GM21717 (cell line): ENCODE results near the gene TSHZ2.
"Not testable (repeated sequence)": the region's sequence is repeated elsewhere in the genome, so short reads cannot be mapped to it uniquely, and the experiment has no call there.

ENCODE experiments used
- ATAC-seq: cut with Tn5 transposase; IDR thresholded peaks from one replicate; pipeline ENCODE4 v1.9.1; 2021; ENCODE audit warnings: mild to moderate bottlenecking, moderate library complexity; ENCODE audit not compliant: unreplicated experiment

Gene TSHZ2

DNA sequence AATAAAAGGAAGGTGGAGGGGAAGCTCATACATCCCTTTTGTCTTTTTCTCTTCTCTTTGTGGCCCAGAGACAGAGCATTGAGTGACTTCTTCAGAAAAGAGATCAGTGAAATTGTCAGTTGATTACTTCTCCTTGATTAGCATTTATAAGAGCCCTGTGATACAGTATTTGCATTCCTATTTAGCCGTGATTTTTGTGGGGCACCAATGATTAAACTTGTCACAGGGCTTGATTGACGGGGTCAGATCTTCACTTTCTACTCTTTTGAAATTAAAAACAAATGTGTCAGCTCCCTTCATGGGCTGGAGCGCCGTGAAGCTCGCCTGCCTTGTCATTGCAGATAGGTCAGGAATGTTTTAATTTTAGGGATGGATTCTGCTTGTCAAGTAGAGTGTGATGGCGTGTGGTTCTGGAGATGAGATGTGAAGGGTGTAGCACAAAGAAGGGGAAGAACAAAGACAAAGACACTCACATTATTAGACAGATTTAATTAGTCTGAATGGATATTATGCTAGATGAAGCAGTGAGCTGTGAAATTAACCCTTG is 454.7 kb downstream of the TSHZ2 start:
- ATAC-seq, result no peak

DNA sequence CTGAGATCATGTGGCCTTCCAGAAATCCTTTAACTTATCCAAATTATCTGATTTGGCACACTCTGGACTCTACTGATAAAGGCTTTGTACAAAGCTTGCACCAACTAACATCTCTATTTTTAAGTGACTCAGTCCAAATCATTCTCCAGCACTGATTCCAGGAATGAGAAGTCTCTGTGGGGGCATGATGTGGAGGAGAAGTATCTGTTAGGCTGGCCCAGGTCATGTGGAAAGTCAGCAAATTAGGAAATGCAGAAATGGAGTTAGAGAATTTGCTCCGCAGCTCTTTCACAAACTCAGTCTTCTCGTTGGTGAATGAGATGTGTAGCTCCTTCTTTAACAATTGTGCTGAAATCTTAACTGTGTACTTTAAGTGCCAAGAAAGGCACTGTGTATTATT is 455.8 kb downstream of the TSHZ2 start:
- no peak for ATAC-seq

DNA sequence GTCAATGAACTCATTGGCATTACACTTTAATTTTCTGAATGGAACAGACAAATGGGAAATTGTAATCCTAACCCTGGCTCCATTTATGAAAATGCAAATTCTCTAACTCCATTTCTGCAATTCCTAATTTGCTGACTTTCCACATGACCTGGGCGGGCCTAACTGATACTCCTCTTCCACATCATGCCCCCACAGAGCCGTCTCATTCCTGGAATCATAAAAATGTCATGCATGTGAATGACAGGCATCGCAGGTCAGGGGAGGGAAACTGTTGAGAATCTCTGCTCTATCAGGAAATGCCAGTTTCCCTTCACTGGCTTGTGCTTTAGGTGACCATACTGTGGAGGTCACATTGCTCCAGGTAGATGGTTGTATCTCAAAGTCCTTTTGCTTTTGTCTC is 456.4 kb downstream of the TSHZ2 start:
- ATAC-seq, result no peak

DNA sequence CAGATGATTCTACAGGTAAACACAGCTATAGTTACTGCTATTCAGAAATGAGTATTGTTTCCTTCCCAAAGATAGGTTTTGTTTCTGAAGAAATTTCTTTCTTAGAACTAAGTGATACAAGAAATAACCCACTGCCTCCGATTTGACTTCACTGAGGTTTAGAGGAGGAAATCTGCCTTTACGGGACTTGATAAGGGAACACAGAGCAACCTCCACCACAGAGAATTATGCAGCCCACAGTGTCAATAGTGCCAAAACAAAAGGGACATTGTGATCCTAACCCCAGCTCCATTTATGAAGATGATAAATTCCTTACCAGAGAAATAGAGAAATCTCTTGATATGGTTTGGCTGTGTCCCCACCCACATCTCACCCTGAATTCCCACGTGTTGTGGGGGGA is 456.8 kb downstream of the TSHZ2 start:
- no peak for ATAC-seq

DNA sequence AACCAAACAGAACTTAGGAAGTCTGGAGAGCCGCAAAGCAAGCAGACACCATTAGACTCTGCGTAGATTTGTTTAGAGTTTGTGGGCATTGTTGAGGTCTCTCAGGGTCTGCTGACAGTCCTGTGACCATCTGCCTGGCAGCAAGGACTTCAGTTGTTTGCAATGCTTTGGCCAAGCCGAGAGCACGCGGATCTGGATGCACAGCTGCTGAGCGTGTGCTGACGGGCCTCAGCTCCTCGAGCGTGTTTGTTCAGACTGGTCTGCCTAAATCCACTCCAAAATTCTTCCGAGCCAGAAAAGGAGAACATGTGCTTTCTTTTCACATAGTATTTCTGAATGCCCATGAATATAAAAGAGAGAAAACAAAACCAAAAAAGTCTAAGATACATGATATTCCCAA is 462.5 kb downstream of the TSHZ2 start:
- no peak for ATAC-seq

DNA sequence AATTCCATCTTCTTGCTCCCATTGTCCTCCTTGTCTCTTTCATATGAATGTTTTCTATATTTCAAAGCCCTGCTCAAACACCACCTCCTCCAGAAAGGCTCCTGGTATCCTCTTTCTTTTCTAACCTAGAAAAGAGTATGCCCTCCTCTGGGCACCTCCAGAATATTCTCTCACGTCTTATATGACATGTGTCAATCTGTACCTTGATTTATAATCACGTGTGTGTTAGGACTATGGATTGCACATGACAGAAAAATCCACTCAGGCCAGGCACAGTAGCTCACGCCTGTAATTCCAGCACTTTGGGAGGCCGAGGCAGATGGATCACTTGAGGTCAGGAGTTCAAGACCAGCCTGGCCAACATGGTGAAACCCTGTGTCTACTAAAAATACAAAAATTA is 464.8 kb downstream of the TSHZ2 start:
- not testable (repeated sequence) for ATAC-seq

DNA sequence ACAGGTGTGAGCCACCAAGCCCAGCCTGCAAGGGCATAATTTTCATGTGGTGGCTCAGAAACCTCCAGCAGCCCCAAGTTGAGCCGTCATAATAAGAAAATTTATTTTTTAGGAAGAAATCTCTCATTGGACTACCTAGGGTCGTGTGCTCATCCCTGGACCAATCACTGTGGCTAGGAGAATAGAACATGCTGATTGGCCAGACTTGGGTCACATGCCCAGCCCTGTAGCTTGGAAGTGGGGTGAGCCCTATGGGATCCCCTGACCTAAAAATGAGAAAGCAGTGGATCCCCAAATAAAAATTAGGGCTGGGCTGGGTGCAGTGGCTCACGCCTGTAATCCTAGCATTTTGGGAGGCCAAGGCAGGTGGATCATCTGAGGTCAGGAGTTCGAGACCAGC is 466.2 kb downstream of the TSHZ2 start:
- no peak for ATAC-seq

DNA sequence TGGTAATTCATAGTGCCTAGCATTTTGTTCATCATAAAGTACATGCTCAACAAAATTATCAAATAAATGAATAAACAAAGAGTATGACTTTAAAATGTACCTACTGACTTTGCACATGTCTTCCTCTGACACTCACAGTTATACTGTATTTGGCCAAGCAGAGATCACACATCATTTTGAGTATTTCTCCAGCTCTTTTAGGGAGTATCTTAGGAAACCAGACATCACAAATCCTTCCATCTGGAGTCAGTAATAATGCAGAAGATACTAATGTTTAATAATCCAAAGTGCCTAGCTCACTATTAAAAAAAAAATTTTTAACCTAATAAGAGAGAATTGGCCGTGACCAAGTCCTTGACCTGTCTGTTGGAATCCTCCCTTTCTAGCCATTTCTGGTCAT is 466.9 kb downstream of the TSHZ2 start:
- ATAC-seq, result no peak

DNA sequence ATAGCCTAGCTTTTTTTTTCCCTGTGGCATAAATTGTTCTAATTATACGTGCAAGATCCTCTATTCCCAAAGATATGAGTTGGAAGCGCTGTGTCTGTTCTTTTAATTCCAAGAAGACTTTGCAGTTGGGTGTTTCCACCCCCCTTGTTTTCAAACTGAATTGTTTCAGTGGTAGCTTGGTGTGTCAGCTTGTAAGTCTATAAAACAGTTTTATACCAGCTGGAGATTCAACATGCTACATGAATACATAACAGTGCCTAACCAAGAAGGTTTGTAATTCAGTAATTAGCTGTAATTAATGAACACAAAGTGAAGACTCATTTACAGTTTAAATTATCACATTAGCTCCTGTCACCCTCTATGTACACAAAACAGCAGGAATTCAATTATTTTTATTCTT is 467.5 kb downstream of the TSHZ2 start:
- ATAC-seq, result no peak

DNA sequence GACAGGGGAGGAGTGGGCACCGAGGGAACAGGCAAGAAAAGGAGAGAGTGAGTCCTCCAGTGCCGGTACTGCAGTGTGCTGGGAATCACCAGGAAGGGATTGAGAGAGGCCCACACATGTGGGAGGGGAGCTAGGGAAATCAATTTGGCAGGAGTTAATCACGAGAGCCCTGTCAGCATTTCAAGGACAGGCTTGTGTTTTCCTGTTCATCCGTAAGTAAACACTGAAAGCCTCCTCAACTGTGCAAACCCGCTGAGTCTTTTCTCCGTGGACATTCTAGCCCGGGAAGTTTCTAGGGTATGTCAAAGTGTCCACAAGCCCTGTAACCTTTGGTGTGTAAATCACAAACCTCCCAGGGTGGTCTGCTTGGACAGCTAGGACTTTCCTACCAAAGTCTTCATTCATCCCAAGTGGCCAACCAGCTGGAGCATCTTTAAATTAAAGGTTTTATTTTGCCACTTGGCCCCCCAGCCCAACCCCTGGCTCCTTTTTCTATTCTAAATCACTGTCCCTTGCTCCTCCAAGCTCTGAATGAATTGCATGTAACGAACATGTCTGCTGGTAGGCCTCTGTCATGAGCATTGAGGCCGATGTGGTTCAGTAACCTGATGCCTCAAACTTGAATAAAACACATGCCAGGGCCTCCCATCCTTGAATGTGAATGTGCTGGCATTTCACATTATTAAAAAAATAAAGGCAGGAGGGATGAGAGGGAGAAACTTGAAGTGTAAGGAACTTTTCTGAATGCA is 472.4 kb downstream of the TSHZ2 start:
- ATAC-seq, result no peak

DNA sequence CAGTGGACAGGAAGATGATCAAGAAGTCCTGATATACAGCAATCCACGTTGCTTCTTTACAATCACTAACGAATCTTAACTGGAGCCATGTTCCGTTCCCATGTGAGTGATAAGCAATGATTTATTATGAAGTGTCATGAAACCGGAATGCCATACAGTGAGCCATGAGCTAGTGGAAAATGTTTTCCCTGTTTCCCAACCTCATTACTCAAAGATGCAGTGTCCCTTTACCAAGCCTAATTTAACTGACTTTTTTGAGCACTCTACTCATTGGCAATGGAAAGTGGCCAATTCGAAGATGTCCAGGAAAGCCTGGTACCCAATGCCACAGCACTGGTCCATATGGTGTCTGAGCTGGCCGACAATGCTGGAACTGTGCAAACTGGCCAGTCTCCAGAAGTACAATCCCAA is 473.2 kb downstream of the TSHZ2 start:
- no peak for ATAC-seq

DNA sequence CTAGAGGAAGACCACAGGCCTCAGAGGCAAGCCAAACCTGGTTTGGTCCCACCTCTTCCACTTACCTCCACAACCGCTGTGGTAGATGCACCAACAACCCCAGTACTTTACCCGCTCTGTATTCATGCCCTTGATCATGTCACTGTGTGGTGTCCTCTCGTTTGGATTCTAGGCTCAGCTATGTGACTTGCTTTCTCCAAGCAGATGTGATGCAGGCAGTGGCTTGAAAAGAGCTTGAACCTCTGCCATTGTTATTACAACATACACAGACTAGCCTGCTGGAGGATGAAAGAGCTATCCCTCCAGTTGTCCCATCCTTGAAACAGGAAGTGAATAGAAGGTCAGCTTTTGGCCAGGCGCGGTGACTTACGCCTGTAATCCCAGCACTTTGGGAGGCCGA is 473.8 kb downstream of the TSHZ2 start:
- ATAC-seq, result no peak

DNA sequence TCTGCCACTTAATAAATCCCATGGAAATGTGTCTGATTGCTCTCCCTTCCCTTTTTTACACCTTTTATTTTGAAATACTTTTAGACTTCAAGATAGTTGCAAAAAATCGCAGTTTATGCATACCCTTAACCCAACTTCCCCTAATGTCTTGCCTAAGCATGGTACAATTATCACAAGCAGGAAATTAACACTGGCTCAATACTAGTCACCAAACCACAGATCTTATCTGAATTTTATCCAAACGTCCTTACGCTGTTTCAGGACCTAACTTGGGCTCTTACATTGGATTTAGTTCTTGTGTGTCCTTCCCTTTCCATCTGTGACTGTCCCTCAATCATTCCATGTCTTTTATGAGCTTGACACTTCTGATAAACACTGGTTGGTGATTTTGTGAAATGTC is 475.2 kb downstream of the TSHZ2 start:
- ATAC-seq, result no peak

DNA sequence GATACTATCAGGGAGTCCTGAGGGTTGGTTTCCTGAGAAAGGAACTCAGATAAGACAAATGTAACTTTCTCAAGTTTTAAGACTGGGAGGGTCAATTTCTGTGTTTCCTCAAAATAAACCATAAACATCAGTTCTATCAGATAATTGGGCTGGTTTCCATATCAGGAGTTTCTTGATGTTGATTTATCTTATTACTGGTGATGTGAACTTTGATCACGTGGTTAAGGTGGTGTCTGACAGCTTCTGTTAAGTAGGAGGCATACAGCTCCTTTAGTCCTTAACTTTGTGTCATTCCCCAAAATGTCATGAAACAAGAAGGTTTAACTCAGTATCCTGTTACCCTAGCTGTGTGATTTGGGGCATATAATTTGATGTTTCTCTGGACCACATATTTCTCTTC is 476.3 kb downstream of the TSHZ2 start:
- no peak for ATAC-seq

DNA sequence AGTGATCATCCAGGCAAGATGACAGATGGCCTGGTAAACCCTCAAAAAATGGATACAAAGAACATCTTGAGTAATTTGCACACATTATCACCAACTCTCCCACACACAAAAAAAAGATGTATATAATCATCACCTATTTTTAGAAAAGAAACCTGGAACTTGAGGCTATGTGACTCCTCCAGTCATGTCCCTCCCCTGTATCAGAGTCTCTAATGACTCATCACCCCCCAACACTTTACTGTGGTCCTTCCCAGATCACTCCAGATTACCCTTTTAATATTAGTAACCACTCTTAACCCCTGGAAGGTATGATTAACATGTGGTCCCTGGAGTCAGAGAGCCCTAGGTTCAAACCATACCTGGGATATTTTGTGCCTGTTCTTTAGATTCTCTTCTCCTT is 476.7 kb downstream of the TSHZ2 start:
- ATAC-seq, result no peak

DNA sequence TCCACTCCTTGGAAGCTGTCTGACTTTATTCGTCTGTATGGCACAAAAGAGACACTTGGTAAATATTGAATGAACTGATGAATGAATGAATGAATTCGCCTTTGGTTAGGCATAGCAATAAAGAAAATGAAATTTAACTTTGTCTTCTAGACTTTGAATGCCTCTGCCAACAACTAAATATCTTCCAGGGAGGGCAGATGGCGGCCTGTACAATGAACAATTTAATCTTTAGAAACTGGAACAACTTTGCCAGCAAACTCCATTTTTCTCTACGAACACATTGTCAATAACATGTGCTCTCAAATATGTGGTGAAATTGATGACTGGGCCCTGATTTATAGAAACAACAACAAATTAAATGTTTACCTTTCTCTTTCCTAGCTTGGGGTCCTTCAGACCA is 480.9 kb downstream of the TSHZ2 start:
- no peak for ATAC-seq

DNA sequence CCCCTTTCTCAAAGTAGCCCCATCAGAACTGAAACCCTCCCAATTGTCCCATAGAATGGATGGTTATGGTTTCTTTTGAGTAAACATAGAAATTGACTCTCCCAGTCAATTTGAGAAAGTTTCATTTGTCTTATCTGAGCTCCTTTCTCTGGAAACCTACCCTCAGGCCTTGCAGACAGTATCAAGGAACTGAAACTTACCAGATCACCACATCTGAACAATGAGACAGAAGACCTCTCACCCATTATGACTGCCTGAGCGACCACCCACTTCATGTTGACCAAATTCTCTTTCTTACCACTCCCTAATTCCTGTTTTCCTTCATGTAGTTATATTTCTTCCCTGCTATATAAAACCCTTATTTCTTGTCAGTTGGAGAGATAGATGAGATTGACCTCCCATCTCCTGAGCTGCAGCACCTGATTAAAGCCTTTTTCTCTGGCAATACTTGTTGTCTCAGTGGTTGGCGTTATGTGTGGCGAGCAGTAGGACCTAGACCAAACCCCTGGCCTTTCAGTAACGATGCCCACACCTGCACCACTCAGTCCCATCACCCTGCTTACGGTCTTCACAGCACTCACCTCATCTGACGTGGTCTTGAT is 482.6 kb downstream of the TSHZ2 start:
- ATAC-seq, result no peak

DNA sequence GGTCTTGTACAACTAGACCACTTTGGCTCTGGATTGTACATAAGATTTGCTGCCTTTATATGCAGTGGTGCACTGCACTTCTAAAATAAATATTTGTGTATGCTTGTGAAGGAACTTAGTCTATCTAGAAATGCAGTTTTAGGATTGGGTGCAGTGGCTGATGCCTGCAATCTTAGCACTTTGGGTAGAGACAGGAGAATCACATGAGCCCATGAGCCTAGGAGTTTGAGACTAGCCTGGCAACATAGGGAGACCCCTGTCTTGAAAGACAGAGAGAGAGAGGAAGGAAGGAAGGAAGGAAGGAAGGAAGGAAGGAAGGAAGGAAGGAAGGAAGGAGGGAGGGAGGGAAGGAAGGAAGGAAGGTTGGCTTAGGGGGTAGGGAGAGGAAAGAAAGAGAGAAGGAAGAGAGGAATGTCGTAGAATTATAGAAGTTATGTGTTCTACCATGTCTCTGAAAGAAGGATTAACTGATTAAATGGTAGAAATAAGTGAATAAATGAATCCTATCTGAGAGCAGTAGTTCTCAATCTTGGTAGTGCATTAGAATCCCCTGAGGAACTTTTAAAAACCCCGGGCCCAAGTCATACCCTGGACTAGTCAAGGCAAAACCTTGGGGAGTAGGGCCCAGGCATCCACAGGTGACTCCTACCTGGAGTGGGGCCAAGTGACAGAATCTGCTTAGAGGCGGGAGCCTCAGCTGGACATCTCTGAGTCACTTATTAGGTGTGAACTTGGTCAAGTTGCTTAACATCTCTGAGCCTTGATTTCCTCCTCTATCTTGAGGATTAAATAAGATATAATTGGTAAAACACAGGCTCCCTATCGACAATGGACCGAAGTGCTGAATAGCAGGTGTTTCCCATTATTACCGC is 491.2 kb downstream of the TSHZ2 start:
- ATAC-seq, result no peak

DNA sequence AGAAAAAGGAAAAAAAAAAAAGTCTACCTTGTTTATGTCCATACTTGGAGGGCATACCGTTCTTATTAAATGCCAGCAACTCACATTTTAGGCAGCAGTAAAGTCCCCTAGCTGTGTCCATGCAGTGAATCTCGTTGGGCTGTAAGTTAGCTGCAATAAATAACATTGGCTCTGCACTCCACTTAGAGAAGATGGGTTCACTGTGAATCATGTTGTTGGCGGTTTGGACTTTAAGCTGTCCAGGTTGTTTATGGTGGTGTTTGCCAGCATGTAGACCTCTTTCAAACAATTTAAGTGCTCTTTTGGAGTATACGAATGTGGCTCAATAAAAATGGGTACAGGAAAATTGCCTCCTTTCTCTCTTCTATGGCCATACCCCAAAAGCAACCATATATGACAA is 494.1 kb downstream of the TSHZ2 start:
- no peak for ATAC-seq

DNA sequence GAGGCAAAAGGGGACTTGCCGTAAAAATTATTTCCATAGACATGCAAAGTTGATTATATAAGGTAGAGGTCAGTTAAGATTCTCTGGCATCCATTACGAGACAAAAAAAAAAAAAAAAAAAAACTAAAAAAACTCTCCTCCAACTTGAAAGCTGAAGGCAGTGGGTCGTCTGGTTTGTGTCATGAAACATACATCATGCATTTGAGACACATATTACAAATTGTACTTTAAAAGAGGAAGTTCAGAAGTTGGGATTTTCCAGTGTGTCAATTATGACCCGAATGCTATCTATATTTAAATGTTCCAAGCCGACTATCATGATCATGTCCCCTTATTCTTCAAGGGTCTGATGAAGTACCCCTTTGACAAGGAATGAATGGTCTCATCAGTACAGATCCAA is 496.4 kb downstream of the TSHZ2 start:
- no peak for ATAC-seq

DNA sequence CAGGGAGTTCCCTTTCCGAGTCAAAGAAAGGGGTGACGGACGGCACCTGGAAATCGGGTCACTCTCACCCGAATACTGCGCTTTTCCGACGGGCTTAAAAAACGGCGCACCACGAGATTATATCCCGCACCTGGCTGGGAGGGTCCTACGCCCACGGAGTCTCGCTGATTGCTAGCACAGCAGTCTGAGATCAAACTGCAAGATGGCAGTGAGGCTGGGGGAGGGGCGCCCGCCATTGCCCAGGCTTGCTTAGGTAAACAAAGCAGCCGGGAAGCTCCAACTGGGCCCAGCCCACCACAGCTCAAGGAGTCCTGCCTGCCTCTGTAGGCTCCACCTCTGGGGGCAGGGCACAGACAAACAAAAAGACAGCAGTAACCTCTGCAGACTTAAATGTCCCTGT is 500.7 kb downstream of the TSHZ2 start:
- not testable (repeated sequence) for ATAC-seq

DNA sequence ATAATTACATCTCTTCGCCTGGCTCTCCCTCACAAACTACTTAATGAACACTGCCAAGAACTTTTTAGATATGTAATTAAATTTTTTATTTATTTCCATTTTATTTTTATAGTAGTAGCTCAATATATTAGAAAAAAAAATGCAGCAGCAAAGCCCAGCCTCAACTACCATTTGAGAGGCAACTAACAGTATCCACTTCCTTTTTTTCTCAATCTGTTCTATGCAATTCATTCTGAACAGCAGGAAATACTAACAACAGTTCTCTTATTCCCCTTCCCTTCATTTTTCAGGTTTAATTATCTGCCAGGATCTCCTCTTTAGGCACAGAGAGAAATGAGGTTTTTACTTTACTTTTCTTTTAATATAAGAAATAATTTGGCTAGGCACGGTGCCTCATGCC is 508.8 kb downstream of the TSHZ2 start:
- ATAC-seq, result no peak
